Calu3 (cell line): ENCODE data around the gene PPL. TPM values are rescaled to one million over a fixed set of nuclear protein-coding genes. Genes with fewer than 3 reads are reported as not detected.

Experiments used
- BruUV-seq: library from RNA; stranded (reverse); fragments of 400-500 nt; replicated peaks from 2 replicates; lab custom pipeline; 2021; lab: Mats Ljungman, UMichigan
- CTCF ChIA-PET: fragments of 300-600 bp; sonication (Branson Sonifier 250); formaldehyde crosslinking; loops from one replicate; lab custom pipeline; 2022; ENCODE audit warnings: antibody characterized with exemption; lab: Charles Lee
- DNase-seq: peaks from one replicate; pipeline ENCODE4 v3.0.0; 2022
- H3K27ac Mint-ChIP-seq: one replicate; pipeline ENCODE4 v1.8.0; 2022; ENCODE audit warnings: mixed read lengths; ENCODE audit not compliant: unreplicated experiment
- H3K27me3 Mint-ChIP-seq: one replicate; pipeline ENCODE4 v1.8.0; 2022; ENCODE audit warnings: mixed read lengths; ENCODE audit not compliant: unreplicated experiment
- H3K36me3 Mint-ChIP-seq: one replicate; pipeline ENCODE4 v1.8.0; 2022; ENCODE audit warnings: mild to moderate bottlenecking, moderate library complexity, mixed read lengths; ENCODE audit not compliant: insufficient read depth, unreplicated experiment
- H3K4me1 Mint-ChIP-seq: one replicate; pipeline ENCODE4 v1.8.0; 2022; ENCODE audit warnings: mild to moderate bottlenecking, low read depth, mixed read lengths; ENCODE audit not compliant: unreplicated experiment
- H3K4me3 Mint-ChIP-seq: one replicate; pipeline ENCODE4 v1.8.0; 2022; ENCODE audit warnings: mild to moderate bottlenecking, low read depth, moderate library complexity, mixed read lengths; ENCODE audit not compliant: unreplicated experiment
- H3K9me3 Mint-ChIP-seq: one replicate; pipeline ENCODE4 v1.8.0; 2022; ENCODE audit warnings: low read depth, mixed read lengths; ENCODE audit not compliant: unreplicated experiment
- CTCF ChIP-seq: fragments of 200-600 bp; IDR thresholded peaks from one replicate; pipeline ENCODE4 v1.8.0; 2022; ENCODE audit warnings: antibody characterized with exemption; ENCODE audit not compliant: unreplicated experiment
- intact Hi-C: fragments of 100-400 bp; cut with micrococcal nuclease; formaldehyde crosslinking; loops from one replicate; pipeline ENCODE4 v1.10.0; 2022; ENCODE audit not compliant: unreplicated experiment
- total RNA-seq: library from RNA; stranded (reverse); gene quantifications from 2 replicates; pipeline ENCODE4 v1.2.3, GENCODE V29; 2022

PPL gene
- total RNA-seq, 1 experiment from 2014 or later: 75.0 TPM

GRCh38 chr16:4855804-4856203 lies 81.1 kb downstream of the PPL start:
- CTCF ChIA-PET: no interaction called here
- Mint-ChIP-seq H3K36me3 (peaks cover 49% of the 10 kb centered on the region), H3K9me3 (no peaks in the 10 kb centered on the region), H3K4me3 (no peak overlapping the region), H3K4me1 (peaks cover 36% of the 10 kb centered on the region), H3K27ac (no peak overlapping the region), H3K27me3 (no peaks in the 10 kb centered on the region)
- no peak for DNase-seq
- intact Hi-C loops: no loop called here
- TF ChIP-seq CTCF: no peak
- BruUV-seq: no TSS peak

- no peak for TF ChIP-seq CTCF
- DNase-seq: no peak
- BruUV-seq: no TSS peak
- Mint-ChIP-seq H3K36me3 (peaks cover 47% of the 10 kb centered on the region), H3K27me3 (no peaks in the 10 kb centered on the region), H3K27ac (no peak overlapping the region), H3K4me1 (peaks cover 39% of the 10 kb centered on the region), H3K4me3 (no peak overlapping the region), H3K9me3 (no peaks in the 10 kb centered on the region)
- CTCF ChIA-PET: no interaction called here
- intact Hi-C loops: no loop called here
Observed at GRCh38 chr16:4855371-4855770, 81.6 kb downstream of the PPL start.

GRCh38 chr16:4852221-4852872 lies 84.6 kb downstream of the PPL start:
- no peaks in the 10 kb centered on the region for H3K27me3 Mint-ChIP-seq
- no TSS peak for BruUV-seq
- TF ChIP-seq CTCF: no peak
- peaks cover 54% of the 10 kb centered on the region for H3K36me3 Mint-ChIP-seq
- CTCF ChIA-PET: no interaction called here
- H3K27ac Mint-ChIP-seq: peak overlapping the region; percentile 52
- no peak overlapping the region for H3K4me3 Mint-ChIP-seq
- H3K4me1 Mint-ChIP-seq: peaks cover 28% of the 10 kb centered on the region
- no peak for DNase-seq
- no peaks in the 10 kb centered on the region for H3K9me3 Mint-ChIP-seq
- intact Hi-C loops: no loop called here

- intact Hi-C loops: loop anchor here (2.0 kb wide), 1 partner anchor 33 kb away; no protein-coding TSS in a partner anchor
- H3K27me3 Mint-ChIP-seq: no peaks in the 10 kb centered on the region
- H3K27ac Mint-ChIP-seq: no peak overlapping the region
- BruUV-seq: no TSS peak
- H3K9me3 Mint-ChIP-seq: no peaks in the 10 kb centered on the region
- H3K4me3 Mint-ChIP-seq: peak overlapping the region; percentile 100
- CTCF ChIA-PET: interaction anchor here (0.6 to 1.2 kb wide), 2 partner anchors 12 to 137 kb away, joined by 3 read pairs; no protein-coding TSS in a partner anchor
- peaks cover 41% of the 10 kb centered on the region for H3K4me1 Mint-ChIP-seq
- H3K36me3 Mint-ChIP-seq: peaks cover 70% of the 10 kb centered on the region
- TF ChIP-seq CTCF: no peak
- DNase-seq: no peak
Observed at GRCh38 chr16:4850211-4850610, 86.7 kb downstream of the PPL start.
